ENCODE results near the gene HAS3.

Gene HAS3

DNA sequence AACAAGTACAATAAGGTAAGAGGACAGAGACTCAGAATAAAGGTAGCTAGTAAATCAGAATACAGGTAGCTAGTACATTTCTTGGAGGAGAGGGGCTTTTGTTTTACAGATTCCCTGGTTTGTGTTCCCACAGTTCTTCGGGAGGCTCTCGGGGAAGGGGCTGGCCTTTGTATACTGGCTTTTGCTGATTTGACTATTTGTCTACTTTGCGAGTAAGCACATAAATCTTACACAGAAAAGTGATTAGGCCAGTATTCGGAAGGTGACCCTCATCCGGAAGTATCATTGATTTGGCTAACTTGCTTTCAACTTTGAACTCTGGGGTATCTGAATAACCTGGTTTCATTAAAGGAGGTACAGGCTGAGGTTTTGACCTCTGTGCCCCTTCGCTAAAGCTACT is 60.1 kb downstream of the HAS3 start:
- DNase-seq (ENCODE audit: low spot score) = no peak
- TF ChIP-seq, protein P1, sequence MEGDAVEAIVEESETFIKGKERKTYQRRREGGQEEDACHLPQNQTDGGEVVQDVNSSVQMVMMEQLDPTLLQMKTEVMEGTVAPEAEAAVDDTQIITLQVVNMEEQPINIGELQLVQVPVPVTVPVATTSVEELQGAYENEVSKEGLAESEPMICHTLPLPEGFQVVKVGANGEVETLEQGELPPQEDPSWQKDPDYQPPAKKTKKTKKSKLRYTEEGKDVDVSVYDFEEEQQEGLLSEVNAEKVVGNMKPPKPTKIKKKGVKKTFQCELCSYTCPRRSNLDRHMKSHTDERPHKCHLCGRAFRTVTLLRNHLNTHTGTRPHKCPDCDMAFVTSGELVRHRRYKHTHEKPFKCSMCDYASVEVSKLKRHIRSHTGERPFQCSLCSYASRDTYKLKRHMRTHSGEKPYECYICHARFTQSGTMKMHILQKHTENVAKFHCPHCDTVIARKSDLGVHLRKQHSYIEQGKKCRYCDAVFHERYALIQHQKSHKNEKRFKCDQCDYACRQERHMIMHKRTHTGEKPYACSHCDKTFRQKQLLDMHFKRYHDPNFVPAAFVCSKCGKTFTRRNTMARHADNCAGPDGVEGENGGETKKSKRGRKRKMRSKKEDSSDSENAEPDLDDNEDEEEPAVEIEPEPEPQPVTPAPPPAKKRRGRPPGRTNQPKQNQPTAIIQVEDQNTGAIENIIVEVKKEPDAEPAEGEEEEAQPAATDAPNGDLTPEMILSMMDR (IDR thresholded peaks at IDR 0.05; ENCODE audit: extremely low read depth, missing control alignments) = no peak

DNA sequence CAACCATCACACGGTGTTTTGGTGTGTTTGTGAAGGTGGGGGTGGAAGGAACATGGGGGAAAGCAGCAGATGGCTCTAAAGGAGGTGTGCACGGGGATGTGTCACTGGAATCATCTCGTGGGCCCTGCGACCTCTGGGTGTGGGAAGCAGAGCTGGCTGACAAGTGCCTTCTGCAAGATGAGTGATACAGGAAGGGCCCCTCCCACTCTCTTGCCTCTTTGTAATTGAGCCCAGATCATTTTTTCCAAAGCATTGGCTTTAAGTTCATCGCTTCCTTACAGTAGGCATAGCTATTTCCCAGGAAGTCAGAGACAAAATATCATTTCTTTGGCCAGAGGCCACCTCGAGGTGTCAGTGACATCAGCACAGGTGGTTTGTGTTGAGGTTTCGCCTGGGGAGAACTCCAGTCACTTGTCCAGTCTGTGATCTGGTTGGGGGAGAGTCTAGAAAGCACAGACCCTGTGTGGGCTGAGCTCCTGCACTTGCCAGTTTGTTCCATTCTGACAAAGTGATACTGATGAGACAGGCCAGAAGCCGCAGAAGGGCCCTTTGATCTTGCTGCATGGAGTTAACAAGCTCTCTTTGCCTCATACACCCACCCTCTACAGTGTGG is 60.9 kb downstream of the HAS3 start:
- peak; percentile 38 for DNase-seq (ENCODE audit: low spot score)
- TF ChIP-seq, protein P1 (IDR thresholded peaks at IDR 0.05; ENCODE audit: extremely low read depth, missing control alignments) = no peak

DNA sequence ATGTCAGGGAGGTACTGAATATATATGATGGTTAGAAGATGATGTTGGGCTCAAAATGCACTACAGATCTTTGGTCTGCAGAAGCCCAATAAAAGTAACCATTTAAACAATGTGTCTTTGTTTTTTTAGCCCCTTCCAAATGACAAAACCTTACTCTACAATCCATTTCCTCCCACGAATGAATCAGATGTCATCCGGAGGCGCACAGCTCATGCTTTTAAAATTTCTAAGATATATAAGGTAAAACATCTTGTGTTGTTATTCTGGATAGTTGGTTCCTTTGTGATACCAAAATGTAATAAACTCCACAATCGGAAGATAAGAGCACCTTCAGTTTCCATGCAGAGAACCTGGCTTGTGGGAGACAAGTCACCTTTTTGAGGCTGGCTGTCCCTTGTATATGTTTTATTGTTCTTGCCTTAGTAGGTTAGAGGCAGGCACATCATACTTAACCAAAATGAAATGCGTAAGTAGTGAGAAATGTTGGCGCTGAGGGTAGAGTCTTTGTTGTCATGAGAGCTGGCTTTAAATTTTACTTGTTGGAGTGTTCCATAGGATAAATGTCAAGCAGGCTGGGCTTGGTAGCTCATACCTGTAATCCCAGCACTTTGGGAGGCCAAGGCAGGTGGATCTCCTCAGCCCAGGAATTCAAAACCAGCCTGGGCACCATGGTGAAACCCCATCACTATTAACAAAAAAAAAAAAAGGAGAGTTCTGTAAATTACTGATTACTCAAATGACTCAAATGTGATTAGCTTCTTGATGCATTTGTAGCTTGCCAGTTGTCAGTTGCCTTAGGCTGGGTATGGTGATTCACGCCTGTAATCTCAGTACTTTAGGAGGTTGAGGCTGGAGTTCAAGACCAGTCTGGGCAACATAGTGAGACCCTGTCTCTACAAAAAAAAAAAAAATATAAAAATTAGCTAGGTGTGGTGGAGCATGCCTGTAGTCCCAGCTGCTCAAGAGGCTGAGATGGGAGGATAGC is 61.8 kb downstream of the HAS3 start:
- DNase-seq (ENCODE audit: low spot score) = no peak
- TF ChIP-seq, protein P1 (IDR thresholded peaks at IDR 0.05; ENCODE audit: extremely low read depth, missing control alignments) = no peak

All from GM20000 (cell line).